ENCODE measurements around the gene MGAT2.
"Not testable (repeated sequence)": the region's sequence is repeated elsewhere in the genome, so short reads cannot be mapped to it uniquely, and the experiment has no call there.

Gene MGAT2

GRCh38 chr14:49620182-49621113 lies at the start of gene MGAT2, which contains the start of gene RPL36AL:
Gene MGAT2 (plus strand): TSS chr14:49620799. CDS start chr14:49621269, 470 bp downstream.
Gene RPL36AL (minus strand): TSS chr14:49620626. CDS start chr14:49619104, 1,522 bp downstream.
- DNase-seq (ENCODE audit: low spot score in 2 of 2) (peak; percentile 89 to 91), ATAC-seq (replicated peaks; ENCODE audit: extremely low read depth, poor library complexity, severe bottlenecking) (peak; percentile 79)
- peak within 1 kb of the TSS; percentile 100 for H3K27ac Mint-ChIP-seq (ENCODE audit: low read depth)
- H3K36me3 Mint-ChIP-seq (ENCODE audit: insufficient read depth) = peaks cover 51% of the 10 kb centered on the region
- H3K4me1 Mint-ChIP-seq = peaks cover 51% of the 10 kb centered on the region
- H3K27me3 Mint-ChIP-seq = no peaks in the 10 kb centered on the region
- peak within 1 kb of the TSS; percentile 97 for H3K4me3 Mint-ChIP-seq
- no peaks in the 10 kb centered on the region for H3K9me3 Mint-ChIP-seq

- Mint-ChIP-seq H3K27ac (ENCODE audit: low read depth) (no peak overlapping the region), H3K36me3 (ENCODE audit: insufficient read depth) (peaks cover 16% of the 10 kb centered on the region), H3K4me1 (peaks cover 8% of the 10 kb centered on the region), H3K9me3 (no peaks in the 10 kb centered on the region), H3K27me3 (no peaks in the 10 kb centered on the region), H3K4me3 (no peak overlapping the region)
- DNase-seq (ENCODE audit: low spot score in 2 of 2) (no peak), ATAC-seq (replicated peaks; ENCODE audit: extremely low read depth, poor library complexity, severe bottlenecking) (no peak)
Measured at GRCh38 chr14:49574038-49574437, 46.6 kb upstream of the MGAT2 start.

- H3K27me3 Mint-ChIP-seq = no peaks in the 10 kb centered on the region
- H3K4me1 Mint-ChIP-seq = peaks cover 36% of the 10 kb centered on the region
- no peak overlapping the region for H3K4me3 Mint-ChIP-seq
- DNase-seq (ENCODE audit: low spot score in 2 of 2) (no peak), ATAC-seq (replicated peaks; ENCODE audit: extremely low read depth, poor library complexity, severe bottlenecking) (no peak)
- H3K36me3 Mint-ChIP-seq (ENCODE audit: insufficient read depth) = peaks cover 38% of the 10 kb centered on the region
- no peaks in the 10 kb centered on the region for H3K9me3 Mint-ChIP-seq
- no peak overlapping the region for H3K27ac Mint-ChIP-seq (ENCODE audit: low read depth)
Measured at GRCh38 chr14:49578141-49578540, 42.5 kb upstream of the MGAT2 start.

GRCh38 chr14:49579841-49580240 lies 40.8 kb upstream of the MGAT2 start:
- ATAC-seq (replicated peaks; ENCODE audit: extremely low read depth, poor library complexity, severe bottlenecking) = no peak
- Mint-ChIP-seq H3K4me1 (peaks cover 46% of the 10 kb centered on the region), H3K9me3 (no peaks in the 10 kb centered on the region), H3K36me3 (ENCODE audit: insufficient read depth) (peaks cover 47% of the 10 kb centered on the region), H3K4me3 (no peak overlapping the region), H3K27me3 (no peaks in the 10 kb centered on the region), H3K27ac (ENCODE audit: low read depth) (peak overlapping the region; percentile 1)
- DNase-seq (ENCODE audit: low spot score in 2 of 2) = no peak

- peaks cover 62% of the 10 kb centered on the region for H3K4me1 Mint-ChIP-seq
- peak overlapping the region; percentile 39 for H3K27ac Mint-ChIP-seq (ENCODE audit: low read depth)
- peak overlapping the region; percentile 19 for H3K4me3 Mint-ChIP-seq
Measured at GRCh38 chr14:49581209-49582112, 39.1 kb upstream of the MGAT2 start.

GRCh38 chr14:49582113-49582977 lies 38.3 kb upstream of the MGAT2 start:
- peaks cover 64% of the 10 kb centered on the region for H3K4me1 Mint-ChIP-seq
- H3K36me3 Mint-ChIP-seq (ENCODE audit: insufficient read depth) = peaks cover 60% of the 10 kb centered on the region
- H3K27me3 Mint-ChIP-seq = no peaks in the 10 kb centered on the region
- H3K4me3 Mint-ChIP-seq = peak overlapping the region; percentile 19
- no peaks in the 10 kb centered on the region for H3K9me3 Mint-ChIP-seq
- DNase-seq (ENCODE audit: low spot score in 2 of 2) (no peak), ATAC-seq (replicated peaks; ENCODE audit: extremely low read depth, poor library complexity, severe bottlenecking) (no peak)
- peak overlapping the region; percentile 39 for H3K27ac Mint-ChIP-seq (ENCODE audit: low read depth)

More at GRCh38 chr14:49581209-49582112, 39.1 kb upstream of the MGAT2 start:
- DNase-seq (ENCODE audit: low spot score in 2 of 2) = no peak
- no peak for ATAC-seq (replicated peaks; ENCODE audit: extremely low read depth, poor library complexity, severe bottlenecking)
- Mint-ChIP-seq H3K27me3 (no peaks in the 10 kb centered on the region), H3K9me3 (no peaks in the 10 kb centered on the region), H3K36me3 (ENCODE audit: insufficient read depth) (peaks cover 58% of the 10 kb centered on the region)

GRCh38 chr14:49583629-49584028 lies 37.0 kb upstream of the MGAT2 start:
- no peaks in the 10 kb centered on the region for H3K27me3 Mint-ChIP-seq
- ATAC-seq (replicated peaks; ENCODE audit: extremely low read depth, poor library complexity, severe bottlenecking) (no peak), DNase-seq (ENCODE audit: low spot score in 2 of 2) (no peak)
- H3K9me3 Mint-ChIP-seq = no peaks in the 10 kb centered on the region
- peaks cover 57% of the 10 kb centered on the region for H3K4me1 Mint-ChIP-seq
- peaks cover 58% of the 10 kb centered on the region for H3K36me3 Mint-ChIP-seq (ENCODE audit: insufficient read depth)
- H3K4me3 Mint-ChIP-seq = peak overlapping the region; percentile 96
- H3K27ac Mint-ChIP-seq (ENCODE audit: low read depth) = peak overlapping the region; percentile 100

GRCh38 chr14:49584058-49584457 lies 36.5 kb upstream of the MGAT2 start:
- Mint-ChIP-seq H3K27ac (ENCODE audit: low read depth) (peak overlapping the region; percentile 100), H3K4me1 (peaks cover 57% of the 10 kb centered on the region), H3K36me3 (ENCODE audit: insufficient read depth) (peaks cover 58% of the 10 kb centered on the region), H3K27me3 (no peaks in the 10 kb centered on the region), H3K4me3 (peak overlapping the region; percentile 96), H3K9me3 (no peaks in the 10 kb centered on the region)
- DNase-seq (ENCODE audit: low spot score in 2 of 2) = no peak
- no peak for ATAC-seq (replicated peaks; ENCODE audit: extremely low read depth, poor library complexity, severe bottlenecking)

GRCh38 chr14:49584981-49585640 lies 35.5 kb upstream of the MGAT2 start:
- H3K9me3 Mint-ChIP-seq; DNase-seq (ENCODE audit: low spot score in 2 of 2); ATAC-seq (replicated peaks; ENCODE audit: extremely low read depth, poor library complexity, severe bottlenecking); H3K27me3 Mint-ChIP-seq: not testable (repeated sequence)
- peak overlapping the region; percentile 100 for H3K27ac Mint-ChIP-seq (ENCODE audit: low read depth)
- peaks cover 53% of the 10 kb centered on the region for H3K4me1 Mint-ChIP-seq
- H3K36me3 Mint-ChIP-seq (ENCODE audit: insufficient read depth) = peaks cover 56% of the 10 kb centered on the region
- peak overlapping the region; percentile 96 for H3K4me3 Mint-ChIP-seq

GRCh38 chr14:49585803-49586672 lies 34.6 kb upstream of the MGAT2 start, which contains the start of gene RPS29:
Gene RPS29 (minus strand): TSS chr14:49586380. CDS start chr14:49586346, 34 bp downstream.
- peaks cover 56% of the 10 kb centered on the region for H3K36me3 Mint-ChIP-seq (ENCODE audit: insufficient read depth)
- ATAC-seq (replicated peaks; ENCODE audit: extremely low read depth, poor library complexity, severe bottlenecking) (peak; percentile 84), DNase-seq (ENCODE audit: low spot score in 2 of 2) (peak; percentile 99 to 100)

More at GRCh38 chr14:49585803-49586672, 34.6 kb upstream of the MGAT2 start, which contains the start of gene RPS29:
- H3K27me3 Mint-ChIP-seq = no peaks in the 10 kb centered on the region
- peak within 1 kb of the TSS; percentile 100 for H3K27ac Mint-ChIP-seq (ENCODE audit: low read depth)
- no peaks in the 10 kb centered on the region for H3K9me3 Mint-ChIP-seq
- peaks cover 48% of the 10 kb centered on the region for H3K4me1 Mint-ChIP-seq
- H3K4me3 Mint-ChIP-seq = peak within 1 kb of the TSS; percentile 96
